HG03060 (cell line): Measurements from ENCODE around the gene MDC1.
"Not testable (repeated sequence)": the region's sequence is repeated elsewhere in the genome, so short reads cannot be mapped to it uniquely, and the experiment has no call there.

ENCODE experiments used
- ATAC-seq: cut with Tn5 transposase; IDR thresholded peaks from one replicate; pipeline ENCODE4 v1.9.1; 2021; ENCODE audit warnings: low read depth, moderate number of reproducible peaks; ENCODE audit not compliant: unreplicated experiment

The MDC1 gene

DNA sequence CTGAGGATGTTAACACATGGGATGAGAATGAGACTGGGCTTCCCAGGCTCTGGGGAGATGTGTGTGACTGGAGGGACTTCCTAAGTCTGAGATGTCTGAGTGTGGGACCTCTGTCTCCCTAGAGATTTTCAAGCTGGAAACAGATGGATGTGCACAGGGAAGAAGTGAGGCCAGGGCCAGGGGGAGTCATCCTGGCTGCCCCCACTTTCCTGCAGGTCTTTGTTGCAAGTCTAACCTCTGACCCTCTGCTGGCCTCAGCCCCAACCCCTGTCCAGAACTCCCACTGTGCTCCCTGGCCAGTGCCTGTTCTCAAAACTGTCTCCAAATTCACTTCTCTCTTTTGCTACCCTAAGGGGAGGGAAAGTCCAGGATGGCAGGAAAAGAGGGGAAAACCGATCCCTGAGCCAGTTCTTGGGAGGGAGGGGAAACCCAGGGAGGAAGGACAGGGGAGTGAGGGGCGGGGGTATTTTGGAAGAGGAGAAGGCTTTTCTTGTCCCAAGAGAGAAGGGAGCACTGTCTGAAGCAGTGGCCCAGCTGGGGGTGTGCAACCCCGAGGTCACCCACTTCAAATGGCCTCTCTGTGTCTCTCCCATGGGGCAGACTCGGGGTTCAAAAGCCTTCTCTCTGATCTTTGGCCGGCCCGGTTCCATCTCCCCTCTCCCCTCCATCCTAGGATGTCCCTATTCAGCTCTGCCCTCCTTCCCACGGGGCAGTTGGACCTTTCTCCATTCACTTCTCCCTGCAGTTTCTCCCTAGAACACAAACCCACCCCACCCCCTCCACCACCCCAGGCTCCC lies 33.7 kb downstream of the MDC1 start:
- ATAC-seq = no peak

DNA sequence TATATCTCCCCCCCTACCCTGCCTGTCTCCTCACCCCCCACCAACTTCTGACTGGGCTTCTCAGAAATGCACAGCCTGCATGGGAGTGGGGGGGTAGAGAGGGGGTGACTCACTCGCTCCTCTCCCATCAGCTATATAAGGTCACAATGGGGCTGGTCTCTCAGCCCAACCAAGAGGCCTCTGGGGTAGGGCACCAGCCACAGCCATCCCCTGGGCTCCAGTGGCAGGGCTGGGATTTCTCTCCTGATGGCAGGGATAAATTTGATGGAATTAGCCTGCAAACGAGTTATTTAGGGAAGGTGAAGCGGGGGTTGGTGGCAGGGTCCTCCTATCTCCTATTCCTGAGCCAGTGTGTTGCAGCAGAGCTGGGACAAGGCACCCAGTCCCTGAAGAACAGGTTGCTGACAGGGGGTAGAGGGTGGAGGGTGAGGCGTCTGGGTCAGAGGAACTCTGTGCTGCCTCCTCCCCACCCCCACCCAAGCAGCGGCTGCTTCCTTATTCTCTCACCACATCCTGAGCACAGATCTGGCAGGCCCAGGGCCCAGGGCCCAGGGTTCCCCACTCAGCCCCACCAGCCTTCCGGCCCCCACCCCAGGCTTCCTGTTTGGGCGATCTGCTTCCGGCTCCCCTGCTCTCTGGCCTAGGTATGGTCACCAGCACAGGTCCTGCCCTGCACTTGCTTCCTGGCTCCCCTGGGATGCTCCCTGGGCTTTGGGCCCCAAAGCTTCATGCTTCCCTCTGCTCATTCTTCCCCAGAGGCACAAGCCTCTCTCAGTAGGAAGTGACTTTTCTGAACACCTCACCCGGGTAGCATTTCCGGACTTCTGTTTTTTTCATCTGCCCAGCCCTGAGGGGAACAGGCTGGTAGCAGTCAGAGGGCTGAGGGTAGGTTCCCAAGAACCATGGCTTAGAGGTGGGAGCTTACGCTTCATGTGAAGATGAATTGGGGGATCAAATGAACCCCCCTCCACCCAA lies 34.7 kb downstream of the MDC1 start:
- ATAC-seq = no peak

DNA sequence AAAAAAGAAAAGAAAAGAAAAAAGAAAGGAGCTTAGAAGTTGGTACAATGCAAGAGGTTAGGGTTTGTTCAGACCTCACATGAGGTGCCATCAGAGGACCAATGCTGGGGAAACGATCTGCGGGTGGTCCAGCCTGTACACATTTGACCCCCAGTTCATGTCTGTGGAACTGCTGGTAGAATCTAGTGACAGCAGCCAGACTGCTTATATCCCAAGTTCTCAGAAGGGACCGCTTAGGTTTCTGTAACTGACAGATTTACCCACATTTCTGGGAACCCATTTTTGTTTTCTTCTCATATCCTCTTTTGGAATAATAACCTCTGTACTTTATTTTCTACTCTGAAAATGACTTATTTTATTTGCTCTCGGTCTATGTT lies 35.3 kb downstream of the MDC1 start:
- no peak for ATAC-seq

GRCh38 chr6:30679765-30680535 lies 37.1 kb downstream of the MDC1 start:
- no peak for ATAC-seq

DNA sequence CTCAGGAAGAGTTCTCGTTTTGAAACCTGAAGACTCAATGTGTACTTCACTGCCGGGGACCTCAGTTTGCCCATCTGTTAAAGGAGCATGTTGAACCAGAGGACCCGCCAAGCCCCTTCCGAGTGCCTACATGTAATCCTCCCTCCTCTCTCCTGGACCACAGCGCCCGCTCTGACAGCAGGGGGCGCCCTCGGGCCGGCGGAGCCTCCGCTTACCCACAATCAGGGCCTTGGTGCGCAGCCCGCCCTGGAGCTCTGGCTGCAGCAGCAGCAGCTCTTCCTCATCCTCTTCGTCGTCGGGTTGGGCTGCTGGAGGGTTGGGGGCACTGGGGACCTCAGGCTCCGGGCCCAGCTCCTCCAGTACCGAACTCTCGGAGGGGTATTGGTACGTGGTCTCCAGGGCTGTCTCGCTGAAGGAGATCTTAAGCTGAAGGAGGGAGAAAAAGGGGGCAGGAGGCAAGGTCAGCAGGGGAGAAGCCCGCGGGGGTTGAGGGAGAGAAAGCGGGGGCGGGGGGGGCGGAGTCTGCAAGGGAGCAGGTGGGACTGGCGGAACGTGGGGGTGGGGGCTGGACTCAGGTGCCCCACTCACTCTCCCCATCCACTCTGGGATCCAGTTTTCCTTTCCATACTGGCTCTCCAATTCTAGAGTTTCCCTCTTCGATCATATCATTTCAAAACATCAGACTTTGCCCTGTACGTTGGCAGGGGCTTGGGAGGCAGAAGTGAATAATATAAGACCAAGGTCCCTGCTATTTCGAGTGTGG lies 37.9 kb downstream of the MDC1 start:
- no peak for ATAC-seq

DNA sequence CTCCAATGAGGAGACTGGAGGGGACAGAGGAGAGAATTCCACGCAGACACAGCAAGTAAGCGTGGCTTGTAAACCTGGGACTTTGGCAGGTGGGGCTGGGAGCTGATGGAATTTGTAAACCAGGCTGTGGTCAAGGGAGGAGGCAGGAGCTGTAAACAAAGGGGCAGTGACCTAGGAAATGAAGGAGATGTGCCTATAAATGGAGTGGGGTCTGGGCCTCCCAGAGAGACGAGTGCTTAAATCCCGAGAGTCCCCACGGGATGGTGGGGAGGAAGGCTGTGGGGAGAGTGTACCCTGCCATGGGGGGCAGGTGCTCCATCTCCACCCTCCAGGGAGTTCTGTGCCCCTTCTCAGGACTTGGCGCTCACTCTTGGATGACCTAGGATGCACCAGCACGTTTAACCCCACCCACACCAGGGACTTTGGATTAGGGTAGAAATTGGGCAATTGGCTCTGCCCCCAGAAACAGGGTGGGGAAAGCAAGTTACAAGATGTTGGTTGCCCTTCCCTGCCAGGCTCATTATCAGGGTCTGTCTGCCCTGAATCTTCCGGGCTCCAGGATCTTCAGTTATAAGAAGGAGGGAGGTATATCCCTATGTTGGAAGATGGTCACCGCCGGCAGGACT lies 40.3 kb downstream of the MDC1 start:
- no peak for ATAC-seq

DNA sequence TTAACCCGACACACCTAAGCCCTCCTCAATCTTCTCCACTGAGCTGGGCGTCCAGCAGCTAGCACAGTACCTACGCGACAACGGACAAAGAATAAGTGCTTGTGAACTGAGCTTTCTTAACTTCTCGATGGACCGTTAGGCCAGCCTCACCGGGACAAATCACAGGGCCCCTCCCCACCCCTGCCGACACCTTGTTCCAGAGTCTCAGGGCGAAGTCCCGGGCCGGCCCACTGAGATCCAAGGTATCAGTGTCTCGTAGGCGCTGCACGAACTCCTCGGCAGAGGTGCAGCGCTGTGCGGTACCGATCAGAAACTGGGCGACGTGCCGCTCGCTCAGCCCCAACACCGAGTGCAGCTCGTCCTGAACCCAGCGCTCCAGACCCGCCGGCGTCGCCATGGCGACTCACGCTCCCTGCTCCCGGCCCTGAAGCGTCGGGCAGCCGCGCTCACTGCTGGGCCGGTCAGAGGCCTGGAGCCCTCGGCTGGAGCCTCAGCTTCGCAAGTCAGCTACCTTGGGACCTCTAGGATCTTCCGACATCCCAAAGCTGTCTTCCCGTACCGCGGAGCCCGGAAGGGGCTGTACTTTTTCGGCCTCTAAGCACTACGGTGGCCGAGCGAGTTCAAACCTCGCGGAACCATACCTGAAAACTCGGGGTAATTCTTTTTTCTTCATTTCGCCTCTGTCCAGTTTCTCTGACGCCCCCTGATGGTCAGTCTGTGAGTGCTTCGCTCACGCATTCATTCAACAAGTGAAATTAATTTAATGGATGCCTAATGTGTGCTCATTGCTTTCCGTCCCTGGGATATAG lies 44.4 kb downstream of the MDC1 start, which contains the start of gene DHX16:
DHX16 (minus strand) TSS at position 562 of the 809 bp plus-strand sequence; CDS start at position 397, 165 bp downstream.
- peak; percentile 53 for ATAC-seq

- ATAC-seq = no peak
Observed at GRCh38 chr6:30670760-30671527, 46.1 kb downstream of the MDC1 start.

- not testable (repeated sequence) for ATAC-seq
Observed at GRCh38 chr6:30666300-30666699, 50.8 kb downstream of the MDC1 start.

DNA sequence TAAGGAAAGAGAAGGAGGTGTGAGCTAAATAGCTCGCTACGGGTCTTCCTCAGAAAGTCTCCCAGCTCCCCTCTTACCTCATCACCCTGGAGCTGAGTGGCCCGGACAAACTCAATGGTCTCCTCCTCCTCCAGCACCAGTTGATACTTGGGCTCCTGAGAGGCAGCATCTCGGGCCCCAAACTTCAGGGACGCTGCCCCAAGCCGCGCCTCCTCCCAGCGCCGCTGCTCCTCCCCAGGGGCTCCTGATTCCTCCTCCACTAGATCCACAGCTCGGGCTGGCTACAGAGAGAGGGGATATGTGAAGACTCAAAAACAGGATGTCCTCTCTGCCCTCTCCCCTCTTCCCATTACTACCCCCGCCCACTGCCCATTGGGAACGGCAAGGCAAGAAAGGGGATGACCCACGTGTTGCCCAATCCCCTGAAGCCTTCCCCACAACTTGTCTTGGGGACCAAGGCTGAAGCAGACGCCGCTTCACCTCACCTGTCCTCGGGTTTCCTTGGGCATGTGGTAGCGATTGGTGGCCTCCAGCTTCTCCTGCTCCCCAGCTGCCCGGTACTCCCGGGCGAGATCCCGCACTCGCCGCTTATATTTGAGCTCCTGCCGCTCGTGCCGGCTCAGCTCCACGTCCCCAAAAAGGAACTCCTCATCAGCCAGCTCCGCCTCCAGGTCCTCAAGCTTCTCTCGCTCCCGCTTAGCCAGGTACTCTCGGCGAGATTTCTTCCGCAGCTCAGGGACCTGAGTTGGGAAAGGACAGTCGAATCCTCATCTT lies 51.9 kb downstream of the MDC1 start:
- ATAC-seq = no peak

DNA sequence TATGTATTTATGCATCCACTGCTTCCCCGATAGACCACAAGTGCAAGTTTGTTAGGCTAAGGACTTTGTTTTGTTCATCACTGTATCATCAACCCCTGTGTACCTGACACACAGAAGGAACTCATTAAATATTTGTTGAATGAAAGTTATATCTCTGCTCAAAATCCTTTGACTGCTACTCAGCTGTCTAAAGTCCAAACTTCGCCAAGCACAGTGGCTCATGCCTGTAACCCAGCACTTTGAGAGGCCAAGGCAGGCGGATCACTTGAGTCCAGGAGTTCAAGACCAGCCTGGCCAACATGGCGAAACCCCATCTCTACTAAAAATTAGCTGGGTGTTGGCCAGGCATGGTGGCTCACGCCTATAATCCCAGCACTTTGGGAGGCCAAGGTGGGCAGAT lies 59.2 kb downstream of the MDC1 start:
- not testable (repeated sequence) for ATAC-seq

- ATAC-seq = no peak
Observed at GRCh38 chr6:30657454-30657853, 59.6 kb downstream of the MDC1 start.

GRCh38 chr6:30656513-30656912 lies 60.6 kb downstream of the MDC1 start:
- ATAC-seq = no peak

GRCh38 chr6:30655743-30656094 lies 61.4 kb downstream of the MDC1 start:
- no peak for ATAC-seq

GRCh38 chr6:30654798-30655742 lies 62.0 kb downstream of the MDC1 start:
- no peak for ATAC-seq

GRCh38 chr6:30651143-30651542 lies 65.9 kb downstream of the MDC1 start:
- ATAC-seq = no peak
